T1000 (cell line): ENCODE results near the gene PRKD2.

Source experiments
- DNase-seq: peaks from one replicate; lab custom pipeline; 2025; ENCODE audit warnings: mixed read lengths; lab: John Stamatoyannopoulos, UW

Gene PRKD2

DNA sequence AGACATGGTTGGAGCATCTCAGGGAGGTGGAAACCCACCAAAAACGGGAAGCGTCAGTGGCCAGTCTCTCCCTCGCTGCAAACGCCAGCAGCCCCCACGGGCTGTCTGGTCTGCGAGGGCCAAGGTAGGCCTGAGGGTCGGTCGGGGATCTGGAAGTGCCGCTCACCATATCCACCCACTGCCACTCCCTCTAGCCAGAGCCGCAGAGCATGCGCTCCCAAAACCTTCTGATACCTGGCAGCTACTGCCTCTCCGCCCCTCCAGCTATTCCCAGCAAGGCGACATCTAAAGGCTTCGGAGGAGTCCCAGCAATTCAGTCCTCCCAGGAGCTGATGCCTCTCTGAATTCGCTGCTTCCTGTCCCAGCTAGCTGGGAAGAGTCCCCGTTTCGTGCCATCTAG is 24.5 kb upstream of the PRKD2 start:
- no peak for DNase-seq

DNA sequence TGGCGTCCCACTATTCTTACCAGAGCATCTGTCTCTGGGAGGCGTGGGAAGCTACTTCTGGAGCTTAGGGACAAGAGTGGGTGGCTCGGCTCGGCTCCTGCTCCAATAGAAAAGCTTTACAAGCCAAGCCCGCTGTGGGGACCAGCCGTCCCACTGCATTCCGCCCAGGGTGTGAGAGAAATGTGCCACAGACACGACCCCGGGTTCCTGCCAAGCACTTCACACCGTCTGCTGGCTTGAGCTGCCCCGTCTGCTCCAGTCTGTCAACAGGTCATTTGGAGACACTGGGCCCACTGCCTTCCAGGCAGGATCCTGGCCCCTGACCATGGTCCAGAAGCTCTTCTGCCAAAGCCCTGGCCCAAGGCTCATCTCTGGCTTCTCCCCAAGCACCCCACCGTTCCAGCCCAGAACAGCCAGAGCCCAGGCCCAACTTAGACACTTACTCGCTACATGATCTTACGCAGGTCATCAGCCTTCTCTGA is 22.4 kb upstream of the PRKD2 start:
- DNase-seq: no peak

- DNase-seq: no peak
Measured at GRCh38 chr19:46737761-46738171, 20.9 kb upstream of the PRKD2 start.

- no peak for DNase-seq
Measured at GRCh38 chr19:46737298-46737654, 20.4 kb upstream of the PRKD2 start.

- DNase-seq: no peak
Measured at GRCh38 chr19:46736531-46737297, 19.8 kb upstream of the PRKD2 start.

DNA sequence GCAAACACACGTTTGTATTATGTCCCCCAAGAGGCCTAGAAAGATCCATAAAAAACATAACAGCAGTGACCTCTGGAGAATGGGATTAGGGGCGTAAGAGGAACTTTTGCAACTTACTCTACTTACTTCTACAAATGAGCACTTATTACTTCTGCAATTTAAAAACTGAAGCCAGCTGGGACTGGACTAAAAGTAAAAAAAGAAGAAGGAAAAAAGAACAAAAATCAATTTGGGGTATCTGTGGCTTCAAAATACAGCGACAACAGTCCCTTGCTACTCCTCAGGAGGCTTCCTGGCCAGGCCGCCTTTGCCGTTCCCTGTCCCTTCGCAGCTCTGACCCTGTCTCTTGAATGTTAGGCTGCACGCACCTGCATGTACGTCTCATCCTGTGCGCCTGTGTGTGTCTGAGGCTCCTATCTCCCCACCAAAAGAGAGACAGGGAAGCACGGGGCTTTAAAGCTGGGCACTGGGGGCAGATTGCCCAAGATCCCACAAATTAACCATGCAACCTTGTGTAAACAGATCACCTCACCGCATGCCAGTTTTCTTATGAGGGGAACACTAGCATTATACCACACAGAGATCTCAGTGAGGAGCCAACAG is 16.9 kb upstream of the PRKD2 start:
- no peak for DNase-seq

GRCh38 chr19:46732966-46733689 is 16.2 kb upstream of the PRKD2 start:
- DNase-seq: peak; percentile 41

DNA sequence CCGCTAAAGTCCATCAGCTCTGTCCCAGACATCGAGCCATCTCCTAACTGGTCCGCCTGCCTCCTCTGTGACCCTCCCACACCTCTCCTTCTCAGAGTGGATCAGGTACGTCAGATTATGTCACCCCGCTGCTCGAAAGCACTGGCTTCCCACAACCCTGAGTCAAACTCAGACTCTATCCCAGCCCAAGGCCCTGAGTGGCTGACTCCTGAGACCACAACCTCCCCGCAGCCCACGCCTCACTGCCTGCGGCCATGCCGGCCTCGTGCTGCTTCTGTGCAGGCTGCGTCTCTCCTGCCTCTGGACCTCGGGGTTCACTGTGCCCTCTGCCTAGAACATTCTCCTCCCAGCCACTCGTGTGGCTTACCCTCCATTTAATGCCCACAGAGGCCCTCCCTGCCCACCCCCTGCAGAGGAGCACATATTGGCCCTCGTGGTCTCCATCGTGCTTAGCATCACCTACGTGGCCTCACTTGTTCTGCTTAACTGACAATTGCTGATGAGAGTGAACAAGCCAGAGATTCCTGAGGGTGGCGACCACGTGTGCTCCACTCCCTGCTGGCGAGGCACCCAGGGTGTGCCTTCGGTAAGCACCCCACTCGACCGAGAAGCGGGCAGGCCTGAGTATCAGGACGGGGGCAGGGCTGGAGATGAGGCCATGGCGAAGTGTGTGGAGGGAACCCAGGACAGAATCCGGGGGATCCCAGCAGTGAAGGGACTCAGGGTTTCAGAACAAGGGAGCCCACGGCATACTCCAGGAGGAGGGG is 15.4 kb upstream of the PRKD2 start:
- peak; percentile 41 for DNase-seq

GRCh38 chr19:46731584-46731983 is 14.7 kb upstream of the PRKD2 start:
- no peak for DNase-seq

DNA sequence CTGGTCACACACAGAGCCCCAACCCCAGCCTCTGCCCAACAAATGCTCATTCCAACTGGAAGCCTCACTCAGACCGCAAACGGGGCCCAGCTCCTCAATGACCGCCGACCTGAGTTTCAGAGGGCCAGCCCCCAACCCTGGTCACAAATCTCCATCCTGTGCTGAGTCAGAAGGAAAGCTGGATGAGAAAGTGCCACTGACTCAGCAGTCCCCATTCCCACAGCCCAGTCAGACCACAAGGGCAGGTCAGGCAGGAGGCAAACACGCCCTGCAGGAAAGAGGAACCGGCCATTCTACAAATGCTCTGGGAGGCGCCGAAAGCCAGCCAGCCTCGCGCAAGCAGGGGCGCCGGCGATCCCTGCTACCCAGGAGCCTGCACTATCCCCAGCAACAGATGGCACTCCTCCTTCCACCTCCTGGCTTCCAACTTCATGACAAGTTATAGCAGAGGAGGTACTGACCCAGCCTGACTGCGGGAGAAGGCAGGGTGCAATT is 14.1 kb upstream of the PRKD2 start:
- DNase-seq: peak; percentile 63

GRCh38 chr19:46730595-46730994 is 13.7 kb upstream of the PRKD2 start:
- no peak for DNase-seq

- no peak for DNase-seq
Measured at GRCh38 chr19:46730187-46730586, 13.3 kb upstream of the PRKD2 start.

DNA sequence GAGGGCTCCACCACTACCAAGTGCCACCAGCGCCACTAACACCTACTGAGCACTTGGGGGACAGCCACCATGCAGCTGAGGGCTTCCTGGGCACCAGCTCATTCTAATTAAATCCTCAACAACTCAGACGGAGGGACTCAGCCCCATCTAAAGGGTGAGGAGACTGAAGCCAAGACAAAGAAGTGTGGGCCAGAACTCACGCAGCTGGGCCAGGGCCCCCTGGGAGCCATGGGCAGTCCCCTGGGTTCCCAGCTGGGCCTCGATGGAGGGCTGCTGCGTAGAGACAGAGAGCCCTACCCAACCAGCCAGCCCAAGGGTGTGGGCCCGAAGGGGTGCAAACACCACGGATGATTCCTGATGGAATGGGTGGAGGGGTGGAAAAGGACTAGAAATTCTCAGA is 12.8 kb upstream of the PRKD2 start:
- DNase-seq: no peak

GRCh38 chr19:46728693-46729339 is 11.9 kb upstream of the PRKD2 start:
- DNase-seq: peak; percentile 29

- no peak for DNase-seq
Measured at GRCh38 chr19:46728208-46728607, 11.3 kb upstream of the PRKD2 start.

GRCh38 chr19:46727757-46728156 is 10.8 kb upstream of the PRKD2 start:
- DNase-seq: no peak

DNA sequence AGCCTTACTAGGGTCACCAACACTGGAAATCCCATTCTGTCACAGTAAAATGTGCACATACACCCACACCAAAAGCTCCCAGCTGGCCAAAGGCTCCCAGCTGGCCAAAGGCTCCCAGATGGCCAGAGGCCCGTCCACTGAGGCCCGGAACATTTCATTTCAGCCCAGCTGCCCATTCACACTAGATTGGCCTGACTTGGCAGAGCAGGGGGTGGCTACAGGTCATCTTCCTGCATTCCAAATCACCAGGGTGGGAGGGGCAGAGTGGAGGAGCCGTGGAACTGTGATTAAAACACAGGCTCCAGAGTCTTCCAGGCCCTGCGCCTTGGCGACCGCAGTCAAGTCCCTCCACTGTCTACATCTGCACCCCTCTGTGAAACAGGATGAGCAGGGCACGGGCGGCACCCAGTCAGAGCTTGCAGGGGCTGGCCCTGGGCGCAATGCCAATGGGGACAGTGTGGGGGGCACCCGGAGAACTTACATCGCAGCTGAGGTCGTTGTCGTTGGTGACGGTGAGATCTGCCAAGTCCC is 10.1 kb upstream of the PRKD2 start:
- DNase-seq: no peak

DNA sequence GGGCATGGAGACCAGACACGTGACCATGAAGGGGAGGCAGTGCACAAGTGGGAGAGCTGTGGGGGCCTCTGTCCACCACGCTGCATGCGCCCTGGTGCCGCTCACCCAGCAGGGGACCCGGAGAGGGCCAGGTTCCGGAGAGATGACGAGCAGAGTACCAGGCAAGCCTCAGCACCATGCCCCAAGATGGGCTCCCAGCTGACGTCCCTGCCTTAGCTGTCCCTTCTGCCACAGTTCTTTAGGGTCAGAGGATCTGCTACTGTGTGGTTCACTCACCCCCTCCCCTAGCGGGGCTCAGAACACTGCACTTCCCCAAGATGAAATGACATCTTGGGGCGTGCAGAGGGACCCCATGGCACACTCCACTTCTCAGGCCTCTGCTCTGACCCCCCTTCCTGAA is 9.6 kb upstream of the PRKD2 start:
- no peak for DNase-seq

DNA sequence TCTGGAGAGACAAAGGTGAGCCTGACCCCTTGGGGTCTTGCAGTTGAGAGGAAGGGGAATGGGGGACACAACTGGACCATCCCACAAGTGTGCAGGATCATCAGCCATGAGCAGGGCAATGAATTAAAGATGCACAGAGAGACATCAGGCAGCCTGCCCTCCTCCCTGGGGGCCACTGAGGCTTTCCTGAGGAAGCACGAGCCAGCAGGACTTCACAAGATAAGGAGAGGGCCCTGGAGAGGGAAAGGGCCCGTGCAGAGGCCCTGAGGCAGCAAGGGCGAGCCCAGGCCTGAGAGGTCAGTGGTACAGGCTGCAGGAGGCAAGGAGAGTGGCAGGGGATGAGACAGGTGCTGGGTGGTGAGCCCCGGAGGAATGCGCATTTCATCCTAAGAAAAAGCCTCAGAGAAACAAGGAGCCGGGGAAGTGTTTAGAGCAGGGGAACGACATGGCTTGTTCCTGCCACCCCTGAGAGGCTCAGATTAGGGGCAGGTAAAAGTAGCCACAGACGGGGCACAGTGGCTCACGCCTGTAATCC is 9.0 kb upstream of the PRKD2 start:
- DNase-seq: no peak

DNA sequence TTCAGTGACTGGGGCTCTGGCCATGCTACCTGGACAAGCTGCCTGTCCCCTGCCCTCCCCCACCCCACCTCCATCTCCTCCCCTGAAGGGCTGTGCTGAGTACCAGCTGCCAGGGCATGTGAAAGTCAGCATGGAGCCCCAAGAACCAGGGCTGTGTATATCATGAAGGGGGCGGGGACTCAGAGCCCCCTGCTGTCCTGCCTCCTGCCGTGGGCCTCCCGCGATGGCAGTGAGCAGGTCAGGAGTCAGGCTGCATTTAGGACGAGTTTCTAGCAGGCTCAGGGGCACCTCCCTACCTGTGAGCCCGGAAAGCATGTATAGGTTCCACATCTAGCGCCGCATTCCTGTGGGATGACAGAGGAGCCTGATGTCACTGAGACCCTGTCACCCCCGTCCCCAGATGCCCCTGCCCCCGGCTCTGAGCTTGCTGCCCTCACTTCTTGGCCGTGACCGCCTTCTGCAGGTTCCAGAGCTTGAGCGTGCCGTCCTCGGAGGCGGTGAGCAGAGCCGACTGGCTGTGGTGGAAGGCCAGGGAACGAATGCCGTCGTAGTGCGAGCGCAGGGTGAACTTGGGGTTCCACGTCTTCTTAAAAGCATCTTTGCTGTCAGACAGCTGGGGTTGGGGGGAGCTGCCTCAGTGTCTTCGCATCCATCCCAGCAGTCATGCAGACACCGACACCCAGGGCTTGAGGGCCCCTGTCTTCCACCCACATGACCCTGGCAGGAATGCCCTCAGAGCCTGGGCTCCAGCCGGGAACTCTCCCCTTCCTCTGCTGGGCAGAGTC is 8.3 kb upstream of the PRKD2 start:
- no peak for DNase-seq
